GM12878 (cell line): Measurements from ENCODE around the gene NES. TPM values are rescaled to one million over a fixed set of nuclear protein-coding genes. Genes with fewer than 3 reads are reported as not detected.

Source experiments
- polyA plus RNA-seq, 11 experiments: library from polyadenylated mRNA; depleted of rRNA in 4 of 11; unstranded in 6 of 11; stranded (reverse) in 5 of 11; fragments of >200 nt; fragmentation: Nextera tagmentation in 4 of 11; fragmentation: Illumina TruSeq in 1 of 11; extraction: Ambion mirVana in 4 of 11; extraction: Trizol in 1 of 11; gene quantifications; 1 replicate in 1 of 11; 2 replicates in 10 of 11; pipeline versions ENCODE4 v1.2.1 to v1.2.3, GENCODE V29; 2011 to 2016; ENCODE audit warnings: inconsistent platforms in 2 of 11, missing spikeins in 2 of 11, low read depth in 1 of 11
- total RNA-seq, 4 experiments: library from RNA; depleted of rRNA in 3 of 4; stranded (reverse); fragments of >200 nt in 3 of 4; fragmentation: Illumina TruSeq in 1 of 4; extraction: Trizol in 1 of 4; gene quantifications; 2 replicates each; pipeline versions ENCODE4 v1.2.1 to v1.2.3, GENCODE V29; 2013 to 2021
- TF ChIP-seq, protein P1 (sequence below): fragments of 450-650 bp; IDR thresholded peaks from 2 replicates; pipeline ENCODE4 v1.6.1; 2018; ENCODE audit warnings: mild to moderate bottlenecking, low read depth, moderate library complexity; ENCODE audit not compliant: partially characterized antibody
- TF ChIP-seq, protein P2 (sequence below): IDR thresholded peaks from 2 replicates; pipeline ENCODE4 v1.6.1; 2012; ENCODE audit warnings: mild to moderate bottlenecking, low read depth, low read length
- TF ChIP-seq, protein P3 (sequence below): fragments of 450-650 bp; IDR thresholded peaks from 2 replicates; pipeline ENCODE4 v1.6.1; 2017; ENCODE audit warnings: mild to moderate bottlenecking, low read depth, inconsistent platforms; ENCODE audit not compliant: poor library complexity, severe bottlenecking

The NES gene
- total and polyA plus RNA-seq, 10 of the 15 experiments (the other 5 are each of a cell fraction or from before 2014, with no cell fraction given), result under 0.01 to 0.15 (median 0.02) TPM; not detected in 4

DNA sequence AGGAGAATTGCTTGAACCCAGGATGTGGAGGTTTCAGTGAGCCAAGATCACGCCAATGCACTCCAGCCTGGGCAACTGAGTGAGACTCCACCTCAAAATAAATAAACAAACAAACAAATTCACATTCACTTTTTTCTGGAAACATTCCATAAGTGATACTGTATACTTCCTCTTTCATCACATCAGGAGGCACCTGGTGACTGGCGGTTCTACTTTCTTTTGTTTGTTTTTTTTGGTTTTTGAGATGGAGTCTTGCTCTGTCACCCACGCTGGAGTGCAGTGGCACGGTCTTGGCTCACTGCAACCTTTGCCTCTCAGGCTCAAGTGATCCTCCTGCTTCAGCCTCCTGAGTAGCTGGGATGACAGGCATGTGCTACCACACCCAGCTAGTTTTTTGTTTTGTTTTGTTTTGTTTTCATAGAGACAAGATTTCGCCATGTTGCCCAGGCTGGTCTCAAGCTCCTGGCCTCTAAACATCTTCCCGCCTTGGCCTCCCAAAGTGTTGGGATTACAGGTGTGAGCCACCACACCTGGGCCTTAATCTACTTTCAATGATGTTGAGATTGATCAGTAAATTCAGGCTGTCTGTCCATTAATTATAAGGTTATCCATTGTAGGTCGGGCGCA lies 47.3 kb downstream of the NES start (continued):
- TF ChIP-seq, protein P1, sequence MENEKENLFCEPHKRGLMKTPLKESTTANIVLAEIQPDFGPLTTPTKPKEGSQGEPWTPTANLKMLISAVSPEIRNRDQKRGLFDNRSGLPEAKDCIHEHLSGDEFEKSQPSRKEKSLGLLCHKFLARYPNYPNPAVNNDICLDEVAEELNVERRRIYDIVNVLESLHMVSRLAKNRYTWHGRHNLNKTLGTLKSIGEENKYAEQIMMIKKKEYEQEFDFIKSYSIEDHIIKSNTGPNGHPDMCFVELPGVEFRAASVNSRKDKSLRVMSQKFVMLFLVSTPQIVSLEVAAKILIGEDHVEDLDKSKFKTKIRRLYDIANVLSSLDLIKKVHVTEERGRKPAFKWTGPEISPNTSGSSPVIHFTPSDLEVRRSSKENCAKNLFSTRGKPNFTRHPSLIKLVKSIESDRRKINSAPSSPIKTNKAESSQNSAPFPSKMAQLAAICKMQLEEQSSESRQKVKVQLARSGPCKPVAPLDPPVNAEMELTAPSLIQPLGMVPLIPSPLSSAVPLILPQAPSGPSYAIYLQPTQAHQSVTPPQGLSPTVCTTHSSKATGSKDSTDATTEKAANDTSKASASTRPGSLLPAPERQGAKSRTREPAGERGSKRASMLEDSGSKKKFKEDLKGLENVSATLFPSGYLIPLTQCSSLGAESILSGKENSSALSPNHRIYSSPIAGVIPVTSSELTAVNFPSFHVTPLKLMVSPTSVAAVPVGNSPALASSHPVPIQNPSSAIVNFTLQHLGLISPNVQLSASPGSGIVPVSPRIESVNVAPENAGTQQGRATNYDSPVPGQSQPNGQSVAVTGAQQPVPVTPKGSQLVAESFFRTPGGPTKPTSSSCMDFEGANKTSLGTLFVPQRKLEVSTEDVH, result no peak
- TF ChIP-seq, protein P2, sequence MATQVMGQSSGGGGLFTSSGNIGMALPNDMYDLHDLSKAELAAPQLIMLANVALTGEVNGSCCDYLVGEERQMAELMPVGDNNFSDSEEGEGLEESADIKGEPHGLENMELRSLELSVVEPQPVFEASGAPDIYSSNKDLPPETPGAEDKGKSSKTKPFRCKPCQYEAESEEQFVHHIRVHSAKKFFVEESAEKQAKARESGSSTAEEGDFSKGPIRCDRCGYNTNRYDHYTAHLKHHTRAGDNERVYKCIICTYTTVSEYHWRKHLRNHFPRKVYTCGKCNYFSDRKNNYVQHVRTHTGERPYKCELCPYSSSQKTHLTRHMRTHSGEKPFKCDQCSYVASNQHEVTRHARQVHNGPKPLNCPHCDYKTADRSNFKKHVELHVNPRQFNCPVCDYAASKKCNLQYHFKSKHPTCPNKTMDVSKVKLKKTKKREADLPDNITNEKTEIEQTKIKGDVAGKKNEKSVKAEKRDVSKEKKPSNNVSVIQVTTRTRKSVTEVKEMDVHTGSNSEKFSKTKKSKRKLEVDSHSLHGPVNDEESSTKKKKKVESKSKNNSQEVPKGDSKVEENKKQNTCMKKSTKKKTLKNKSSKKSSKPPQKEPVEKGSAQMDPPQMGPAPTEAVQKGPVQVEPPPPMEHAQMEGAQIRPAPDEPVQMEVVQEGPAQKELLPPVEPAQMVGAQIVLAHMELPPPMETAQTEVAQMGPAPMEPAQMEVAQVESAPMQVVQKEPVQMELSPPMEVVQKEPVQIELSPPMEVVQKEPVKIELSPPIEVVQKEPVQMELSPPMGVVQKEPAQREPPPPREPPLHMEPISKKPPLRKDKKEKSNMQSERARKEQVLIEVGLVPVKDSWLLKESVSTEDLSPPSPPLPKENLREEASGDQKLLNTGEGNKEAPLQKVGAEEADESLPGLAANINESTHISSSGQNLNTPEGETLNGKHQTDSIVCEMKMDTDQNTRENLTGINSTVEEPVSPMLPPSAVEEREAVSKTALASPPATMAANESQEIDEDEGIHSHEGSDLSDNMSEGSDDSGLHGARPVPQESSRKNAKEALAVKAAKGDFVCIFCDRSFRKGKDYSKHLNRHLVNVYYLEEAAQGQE, result no peak
- TF ChIP-seq, protein P3, sequence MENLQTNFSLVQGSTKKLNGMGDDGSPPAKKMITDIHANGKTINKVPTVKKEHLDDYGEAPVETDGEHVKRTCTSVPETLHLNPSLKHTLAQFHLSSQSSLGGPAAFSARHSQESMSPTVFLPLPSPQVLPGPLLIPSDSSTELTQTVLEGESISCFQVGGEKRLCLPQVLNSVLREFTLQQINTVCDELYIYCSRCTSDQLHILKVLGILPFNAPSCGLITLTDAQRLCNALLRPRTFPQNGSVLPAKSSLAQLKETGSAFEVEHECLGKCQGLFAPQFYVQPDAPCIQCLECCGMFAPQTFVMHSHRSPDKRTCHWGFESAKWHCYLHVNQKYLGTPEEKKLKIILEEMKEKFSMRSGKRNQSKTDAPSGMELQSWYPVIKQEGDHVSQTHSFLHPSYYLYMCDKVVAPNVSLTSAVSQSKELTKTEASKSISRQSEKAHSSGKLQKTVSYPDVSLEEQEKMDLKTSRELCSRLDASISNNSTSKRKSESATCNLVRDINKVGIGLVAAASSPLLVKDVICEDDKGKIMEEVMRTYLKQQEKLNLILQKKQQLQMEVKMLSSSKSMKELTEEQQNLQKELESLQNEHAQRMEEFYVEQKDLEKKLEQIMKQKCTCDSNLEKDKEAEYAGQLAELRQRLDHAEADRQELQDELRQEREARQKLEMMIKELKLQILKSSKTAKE, result no peak
